ENCODE results near the gene CACNG3.

DNA sequence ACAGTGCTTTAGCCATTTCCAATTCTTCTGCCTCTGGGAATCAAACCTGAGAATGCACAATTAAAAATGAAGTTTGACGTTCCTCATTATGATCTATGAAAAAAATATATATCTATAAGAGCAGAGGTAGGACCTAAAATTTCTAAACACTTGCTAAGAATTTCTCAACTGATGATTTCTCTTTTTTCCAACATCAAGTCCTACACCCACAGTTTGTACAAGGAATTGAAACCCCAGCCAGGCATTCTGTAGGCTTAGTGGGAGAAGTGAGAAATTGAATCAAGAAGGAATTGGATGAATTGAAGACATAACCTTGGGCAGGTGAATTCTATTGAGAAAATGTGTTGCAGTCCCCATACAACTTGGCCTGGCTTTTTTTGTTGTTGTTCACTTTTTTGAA, 2.7 kb downstream of the CACNG3 start:
- TF ChIP-seq, protein P1, sequence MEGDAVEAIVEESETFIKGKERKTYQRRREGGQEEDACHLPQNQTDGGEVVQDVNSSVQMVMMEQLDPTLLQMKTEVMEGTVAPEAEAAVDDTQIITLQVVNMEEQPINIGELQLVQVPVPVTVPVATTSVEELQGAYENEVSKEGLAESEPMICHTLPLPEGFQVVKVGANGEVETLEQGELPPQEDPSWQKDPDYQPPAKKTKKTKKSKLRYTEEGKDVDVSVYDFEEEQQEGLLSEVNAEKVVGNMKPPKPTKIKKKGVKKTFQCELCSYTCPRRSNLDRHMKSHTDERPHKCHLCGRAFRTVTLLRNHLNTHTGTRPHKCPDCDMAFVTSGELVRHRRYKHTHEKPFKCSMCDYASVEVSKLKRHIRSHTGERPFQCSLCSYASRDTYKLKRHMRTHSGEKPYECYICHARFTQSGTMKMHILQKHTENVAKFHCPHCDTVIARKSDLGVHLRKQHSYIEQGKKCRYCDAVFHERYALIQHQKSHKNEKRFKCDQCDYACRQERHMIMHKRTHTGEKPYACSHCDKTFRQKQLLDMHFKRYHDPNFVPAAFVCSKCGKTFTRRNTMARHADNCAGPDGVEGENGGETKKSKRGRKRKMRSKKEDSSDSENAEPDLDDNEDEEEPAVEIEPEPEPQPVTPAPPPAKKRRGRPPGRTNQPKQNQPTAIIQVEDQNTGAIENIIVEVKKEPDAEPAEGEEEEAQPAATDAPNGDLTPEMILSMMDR (IDR thresholded peaks at IDR 0.05): no peak
- no peak for TF ChIP-seq POLR2A (IDR thresholded peaks at IDR 0.05)
